Ascending aorta (tissue), 2 donors: ENCODE results near the gene OR2D2. TPM values are rescaled to one million over a fixed set of nuclear protein-coding genes. Genes with fewer than 3 reads are reported as not detected.

Experiments
- DNase-seq, 2 donors: peaks; one replicate each; pipeline ENCODE4 v3.0.0-alpha.2; 2019; ENCODE audit warnings: low spot score in 2 of 2
- H3K27ac ChIP-seq, 2 donors: fragments of 200-600 bp; sonication (generic); one replicate each; pipeline ENCODE4 v1.5.1; 2016 to 2017; ENCODE audit warnings: mild to moderate bottlenecking in 1 of 2
- H3K27me3 ChIP-seq: fragments of 200-600 bp; sonication (generic); one replicate; pipeline ENCODE4 v1.5.1; 2017
- H3K36me3 ChIP-seq, 2 donors: fragments of 200-600 bp; sonication (generic); one replicate each; pipeline ENCODE4 v1.5.1; 2016
- H3K4me1 ChIP-seq, 2 donors: fragments of 200-600 bp; sonication (generic); one replicate each; pipeline ENCODE4 v1.5.1; 2016 to 2017; ENCODE audit warnings: mild to moderate bottlenecking in 1 of 2
- H3K4me3 ChIP-seq, 2 donors: fragments of 200-600 bp; sonication (generic); one replicate each; pipeline ENCODE4 v1.5.1; 2016 to 2017; ENCODE audit warnings: mild to moderate bottlenecking in 1 of 2
- H3K9me3 ChIP-seq, 2 donors: fragments of 200-600 bp; sonication (generic); one replicate each; pipeline ENCODE4 v1.5.1; 2016
- CTCF ChIP-seq, 3 experiments: fragments of 200-600 bp in 2 of 3; fragments of 450-650 bp in 1 of 3; sonication (generic) in 2 of 3; IDR thresholded peaks; one replicate each; pipeline ENCODE4 v1.5.1; 2016 to 2019; ENCODE audit warnings: antibody characterized with exemption in 3 of 3, mild to moderate bottlenecking in 1 of 3, moderate library complexity in 1 of 3
- intact Hi-C: fragments of 100-400 bp; cut with DNase I; formaldehyde crosslinking; loops from one replicate; pipeline ENCODE4 v1.15.1; 2023
- total RNA-seq: library from RNA; depleted of rRNA; stranded (reverse); fragments of >200 nt; gene quantifications from one replicate; pipeline ENCODE4 v1.1.0, GENCODE V29; 2016

The OR2D2 gene
- not detected for total RNA-seq

DNA sequence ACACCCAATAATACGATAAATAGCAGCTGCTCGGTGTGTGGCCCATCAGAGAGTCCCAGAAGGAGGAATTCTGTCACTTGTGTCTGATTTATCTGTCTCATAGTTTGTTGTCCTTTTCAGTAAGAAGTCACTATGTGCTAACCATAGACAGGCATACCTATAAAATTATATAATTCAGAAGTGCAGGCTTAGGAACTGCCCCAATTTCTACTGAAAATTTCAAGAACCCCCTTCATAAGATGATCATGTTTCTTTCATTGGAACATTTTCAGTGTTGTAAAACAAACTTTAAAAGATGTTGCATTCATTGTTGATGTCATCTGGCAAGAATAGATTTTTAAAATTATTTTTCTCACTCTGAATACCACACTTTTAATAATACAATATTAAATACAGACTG, at the start of gene OR2D2:
Gene OR2D2, minus strand, starts transcription at position 101 of the 400 bp plus-strand sequence. Its CDS starts 0 bp downstream, at position 101.
- no peak for TF ChIP-seq CTCF (IDR thresholded peaks at IDR 0.05)
- no peaks in the 10 kb centered on the region for H3K27me3 ChIP-seq
- no peak within 1 kb of the TSS for H3K4me3 ChIP-seq
- intact Hi-C loops: no loop called here
- DNase-seq: no peak
- no peaks in the 10 kb centered on the region for H3K36me3 ChIP-seq
- H3K4me1 ChIP-seq: no peaks in the 10 kb centered on the region
- H3K27ac ChIP-seq: no peak within 1 kb of the TSS
- H3K9me3 ChIP-seq: no peaks in the 10 kb centered on the region

GRCh38 chr11:6941970-6942369, 49.7 kb upstream of the OR2D2 start:
- H3K9me3 ChIP-seq: no peaks in the 10 kb centered on the region
- H3K36me3 ChIP-seq: no peaks in the 10 kb centered on the region
- no peak overlapping the region for H3K27ac ChIP-seq
- H3K27me3 ChIP-seq: no peaks in the 10 kb centered on the region
- no peaks in the 10 kb centered on the region for H3K4me1 ChIP-seq
- TF ChIP-seq CTCF (IDR thresholded peaks at IDR 0.05): no peak
- intact Hi-C loops: no loop called here
- DNase-seq: no peak
- H3K4me3 ChIP-seq: no peak overlapping the region

DNA sequence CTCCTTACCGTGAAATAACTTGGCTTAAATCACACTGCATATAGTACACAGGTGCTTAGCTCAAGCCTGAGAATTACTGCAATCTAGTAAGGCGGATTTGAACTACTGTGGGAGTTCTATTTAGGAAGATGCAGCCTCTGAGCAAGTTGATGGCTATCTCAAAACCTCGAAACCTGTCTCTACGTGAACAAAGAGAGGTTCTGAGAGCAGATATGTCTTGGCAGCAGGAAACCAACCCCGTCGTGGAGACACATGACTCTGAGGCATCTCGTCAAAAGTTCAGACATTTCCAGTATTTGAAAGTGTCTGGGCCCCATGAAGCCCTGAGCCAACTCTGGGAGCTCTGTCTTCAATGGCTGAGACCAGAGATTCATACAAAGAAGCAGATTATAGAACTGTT, 39.8 kb upstream of the OR2D2 start:
- no peak for TF ChIP-seq CTCF (IDR thresholded peaks at IDR 0.05)
- H3K27ac ChIP-seq: no peak overlapping the region
- no peaks in the 10 kb centered on the region for H3K9me3 ChIP-seq
- H3K27me3 ChIP-seq: no peaks in the 10 kb centered on the region
- H3K36me3 ChIP-seq: no peaks in the 10 kb centered on the region
- H3K4me1 ChIP-seq: peaks cover 0 to 3% of the 10 kb centered on the region in 2 donors
- intact Hi-C loops: no loop called here
- H3K4me3 ChIP-seq: no peak overlapping the region
- no peak for DNase-seq

DNA sequence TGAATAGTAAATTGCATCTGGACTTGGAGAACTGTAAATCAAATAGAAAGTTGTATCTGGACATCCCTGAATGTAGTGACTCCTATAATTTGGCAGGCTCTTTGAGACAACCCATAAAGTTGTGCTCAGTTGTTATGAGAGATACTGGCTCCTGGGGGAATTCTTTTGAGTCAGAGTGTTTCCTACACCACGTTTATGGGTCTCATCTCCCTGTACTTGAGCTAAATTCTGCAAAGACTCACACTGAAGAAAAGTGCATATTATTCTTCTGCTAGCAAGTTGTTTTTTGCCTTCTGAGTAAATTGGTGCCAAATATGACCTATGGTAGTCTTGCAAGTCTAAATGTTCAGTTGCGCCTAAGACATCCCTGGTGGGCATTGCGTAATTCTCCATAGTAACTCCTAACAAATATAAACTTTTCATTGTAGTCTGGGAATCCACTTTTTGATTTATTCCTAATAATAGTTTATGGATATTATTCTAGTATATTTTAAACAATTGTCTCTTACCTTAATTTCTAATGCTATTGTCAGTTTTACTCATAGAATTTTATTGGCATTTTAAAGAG, 38.9 kb upstream of the OR2D2 start:
- H3K9me3 ChIP-seq: no peaks in the 10 kb centered on the region
- H3K4me3 ChIP-seq: no peak overlapping the region

GRCh38 chr11:6928916-6929315, 36.6 kb upstream of the OR2D2 start:
- Histone ChIP-seq H3K4me3 (no peak overlapping the region), H3K9me3 (no peaks in the 10 kb centered on the region), H3K27me3 (no peaks in the 10 kb centered on the region), H3K4me1 (peaks cover 0 to 3% of the 10 kb centered on the region in 2 donors), H3K27ac (no peak overlapping the region), H3K36me3 (no peaks in the 10 kb centered on the region)
- no peak for DNase-seq
- intact Hi-C loops: no loop called here
- no peak for TF ChIP-seq CTCF (IDR thresholded peaks at IDR 0.05)

More for the DNA sequence above, 38.9 kb upstream of the OR2D2 start:
- H3K27me3 ChIP-seq: no peaks in the 10 kb centered on the region
- H3K36me3 ChIP-seq: no peaks in the 10 kb centered on the region
- no peak for DNase-seq
- H3K4me1 ChIP-seq: peaks cover 0 to 3% of the 10 kb centered on the region in 2 donors
- no peak overlapping the region for H3K27ac ChIP-seq
- intact Hi-C loops: no loop called here
- TF ChIP-seq CTCF (IDR thresholded peaks at IDR 0.05): no peak
